OCI-LY7 (cell line): ENCODE data around the gene DHRSX. TPM values are rescaled to one million over a fixed set of nuclear protein-coding genes. Genes with fewer than 3 reads are reported as not detected.
A peak's percentile ranks its signal among the peaks of the same experiment; 100 is the strongest.

Source experiments
- BruUV-seq: library from RNA; stranded (reverse); fragments of 400-500 nt; replicated peaks from 2 replicates; lab custom pipeline; 2021; lab: Mats Ljungman, UMichigan
- CTCF ChIA-PET: fragments of 300-600 bp; sonication (Branson Sonifier 250); formaldehyde crosslinking; loops from one replicate; lab custom pipeline; 2022; ENCODE audit warnings: antibody characterized with exemption; ENCODE audit not compliant: unreplicated experiment; lab: Charles Lee
- POLR2A ChIA-PET: fragments of 300-600 bp; sonication (Branson Sonifier 250); formaldehyde crosslinking; loops from one replicate; lab custom pipeline; 2022; ENCODE audit warnings: antibody characterized with exemption; lab: Charles Lee
- DNase-seq: peaks from one replicate; pipeline ENCODE4 v3.0.0-alpha.2; 2015; ENCODE audit warnings: low spot score
- H2AFZ ChIP-seq: fragments of 200-600 bp; sonication (generic), shearing (Covaris generic); 2 replicates; pipeline ENCODE4 v1.6.1; 2014; ENCODE audit warnings: mild to moderate bottlenecking, antibody characterized with exemption, low read length, moderate library complexity
- H3K27ac ChIP-seq: fragments of 200-600 bp; sonication (generic); 2 replicates; pipeline ENCODE4 v1.5.1; 2014; ENCODE audit warnings: mixed run types, low read depth, mild to moderate bottlenecking, moderate library complexity, low read length, inconsistent platforms; ENCODE audit not compliant: poor library complexity, severe bottlenecking
- H3K36me3 ChIP-seq: fragments of 200-600 bp; sonication (generic); 2 replicates; pipeline ENCODE4 v1.6.1; 2014; ENCODE audit warnings: mild to moderate bottlenecking, antibody characterized with exemption, low read length, moderate library complexity, mixed read lengths; ENCODE audit not compliant: insufficient read depth
- H3K4me1 ChIP-seq: fragments of 200-600 bp; sonication (generic); 2 replicates; pipeline ENCODE4 v1.5.1; 2014; ENCODE audit warnings: mild to moderate bottlenecking, low read length; ENCODE audit not compliant: insufficient read depth, poor library complexity, severe bottlenecking
- H3K4me2 ChIP-seq: fragments of 200-600 bp; sonication (generic); 2 replicates; pipeline ENCODE4 v1.6.1; 2014; ENCODE audit warnings: mild to moderate bottlenecking, low read length
- H3K4me3 ChIP-seq: fragments of 200-600 bp; sonication (generic); 2 replicates; pipeline ENCODE4 v1.5.1; 2014; ENCODE audit warnings: mild to moderate bottlenecking, low read depth, low read length; ENCODE audit not compliant: poor library complexity, severe bottlenecking
- H3K79me2 ChIP-seq: fragments of 200-600 bp; sonication (generic); 2 replicates; pipeline ENCODE4 v1.6.1; 2016; ENCODE audit warnings: low read depth, mild to moderate bottlenecking, low read length, moderate library complexity, mixed read lengths; ENCODE audit not compliant: insufficient read depth
- H3K9me2 ChIP-seq: fragments of 200-600 bp; sonication (generic); 2 replicates; pipeline ENCODE4 v1.6.1; 2016; ENCODE audit warnings: mild to moderate bottlenecking, low read length, mixed read lengths; ENCODE audit not compliant: insufficient read depth
- H3K9me3 ChIP-seq: fragments of 200-600 bp; sonication (generic); 2 replicates; pipeline ENCODE4 v1.6.1; 2014; ENCODE audit warnings: mild to moderate bottlenecking, mixed run types, low read length, mixed read lengths
- H4K20me1 ChIP-seq: fragments of 200-600 bp; sonication (generic); 2 replicates; pipeline ENCODE4 v1.6.1; 2014; ENCODE audit warnings: mild to moderate bottlenecking, antibody characterized with exemption, low read length, moderate library complexity, mixed read lengths; ENCODE audit not compliant: insufficient read depth
- CTCF ChIP-seq: fragments of 200-600 bp; sonication (generic); conservative IDR thresholded peaks from 2 replicates; pipeline ENCODE4 v1.5.1; 2014; ENCODE audit warnings: mild to moderate bottlenecking, antibody characterized with exemption, low read length, moderate library complexity, mixed read lengths
- EZH2phosphoT487 ChIP-seq: fragments of 200-600 bp; sonication (generic); IDR thresholded peaks from 2 replicates; pipeline ENCODE4 v1.6.1; 2018; ENCODE audit warnings: low read depth, borderline replicate concordance, mild to moderate bottlenecking, mixed run types, antibody characterized with exemption, low read length, moderate library complexity, mixed read lengths
- intact Hi-C: fragments of 100-400 bp; cut with micrococcal nuclease; formaldehyde crosslinking; loops from one replicate; pipeline ENCODE4 v1.10.0; 2022; ENCODE audit not compliant: unreplicated experiment
- total RNA-seq, 2 experiments: library from RNA; depleted of rRNA in 1 of 2; stranded (reverse); fragments of >200 nt in 1 of 2; shearing (Covaris generic) in 1 of 2; gene quantifications; 2 replicates each; pipeline ENCODE4 v1.2.3, GENCODE V29; 2014 to 2022

The DHRSX gene
- total RNA-seq, 2 experiments from 2014 or later: 25.2 to 30.9 TPM

GRCh38 chrX:2545144-2545543 is 44.4 kb upstream of the DHRSX start:
- ChIA-PET CTCF (no interaction called here), POLR2A (no interaction called here)
- no peak for DNase-seq
- H3K79me2 ChIP-seq: no peaks in the 10 kb centered on the region
- H3K4me2 ChIP-seq: no peak overlapping the region
- intact Hi-C loops: no loop called here
- no peaks in the 10 kb centered on the region; the same call in 1 of the 2 replicates for H3K36me3 ChIP-seq
- H3K9me3 ChIP-seq: 0 out of 2 replicates have a peak, but pooled peaks cover 4% of the 10 kb centered on the region
- H3K4me3 ChIP-seq: no peak overlapping the region
- H3K27ac ChIP-seq: no peak overlapping the region
- H3K9me2 ChIP-seq: no peaks in the 10 kb centered on the region
- TF ChIP-seq CTCF (no peak), EZH2phosphoT487 (no peak)
- no peaks in the 10 kb centered on the region for H3K4me1 ChIP-seq
- H2AFZ ChIP-seq: no peak overlapping the region
- no peaks in the 10 kb centered on the region for H4K20me1 ChIP-seq
- BruUV-seq: no TSS peak

- no peak overlapping the region for H3K27ac ChIP-seq
- H3K36me3 ChIP-seq: no peaks in the 10 kb centered on the region; the same call in 1 of the 2 replicates
- no peak for TF ChIP-seq EZH2phosphoT487
- no peak for TF ChIP-seq CTCF
- H3K9me2 ChIP-seq: no peaks in the 10 kb centered on the region
- no peak overlapping the region for H3K4me2 ChIP-seq
- H3K4me1 ChIP-seq: peaks cover 6% of the 10 kb centered on the region
- ChIA-PET CTCF (no interaction called here), POLR2A (no interaction called here)
- intact Hi-C loops: no loop called here
- H3K79me2 ChIP-seq: no peaks in the 10 kb centered on the region
- no peak for DNase-seq
- H2AFZ ChIP-seq: no peak overlapping the region
- no TSS peak for BruUV-seq
- H3K9me3 ChIP-seq: 0 out of 2 replicates have a peak, but pooled peaks cover 4% of the 10 kb centered on the region
- H4K20me1 ChIP-seq: no peaks in the 10 kb centered on the region
- H3K4me3 ChIP-seq: no peak overlapping the region
Observed at GRCh38 chrX:2542826-2543521, 42.2 kb upstream of the DHRSX start.

DNA sequence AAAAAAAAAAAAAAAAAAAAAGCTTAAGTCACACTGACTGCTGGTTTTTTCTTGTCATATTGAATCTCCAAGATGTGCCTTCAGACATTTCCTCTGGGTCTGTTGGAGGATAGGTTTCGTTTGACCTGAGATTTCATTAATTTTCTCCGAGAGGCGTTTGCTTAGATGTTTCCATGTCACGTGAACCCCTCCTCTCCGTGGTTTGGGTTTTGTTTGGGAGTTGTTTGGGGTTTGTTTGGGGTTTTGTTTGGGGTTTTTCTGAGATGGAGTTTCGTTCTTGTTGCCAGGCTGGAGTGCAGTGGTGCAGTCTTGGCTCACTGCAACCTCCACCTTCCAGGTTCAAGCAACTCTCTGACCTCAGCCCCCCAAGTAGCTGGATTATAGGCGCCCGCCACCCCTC is 40.8 kb upstream of the DHRSX start:
- POLR2A ChIA-PET: no interaction called here
- Histone ChIP-seq H3K9me2 (no peaks in the 10 kb centered on the region), H3K4me2 (no peak overlapping the region), H4K20me1 (no peaks in the 10 kb centered on the region), H3K27ac (no peak overlapping the region), H3K36me3 (no peaks in the 10 kb centered on the region; the same call in 1 of the 2 replicates), H2AFZ (peak overlapping the region; percentile 2; the same call in 1 of the 2 replicates), H3K9me3 (0 out of 2 replicates have a peak, but pooled peaks cover under 1% of the 10 kb centered on the region), H3K4me3 (no peak overlapping the region), H3K4me1 (peaks cover 13% of the 10 kb centered on the region), H3K79me2 (no peaks in the 10 kb centered on the region)
- TF ChIP-seq CTCF (no peak), EZH2phosphoT487 (no peak)
- BruUV-seq: no TSS peak
- CTCF ChIA-PET: no interaction called here
- DNase-seq: no peak
- intact Hi-C loops: no loop called here
